ENCODE data around the gene APOOL. TPM values are rescaled to one million over a fixed set of nuclear protein-coding genes. Genes with fewer than 3 reads are reported as not detected.
"Not testable (repeated sequence)": the region's sequence is repeated elsewhere in the genome, so short reads cannot be mapped to it uniquely, and the experiment has no call there.

Gene APOOL
- total RNA-seq, 1 donor from 2014 or later = 15.8 TPM

- Histone ChIP-seq H3K36me3 (ENCODE audit: control insufficient read depth, insufficient read depth, low read length) (no peaks in the 10 kb centered on the region), H3K27me3 (ENCODE audit: control insufficient read depth, insufficient read depth, low read length) (no peaks in the 10 kb centered on the region), H3K4me3 (ENCODE audit: low read depth, low read length) (peak overlapping the region; percentile 59)
- TF ChIP-seq CTCF (IDR thresholded peaks at IDR 0.05; ENCODE audit: insufficient read depth, low read length, poor library complexity, severe bottlenecking) = no peak
- DNase-seq (ENCODE audit: low read depth) = no peak
Measured at GRCh38 chrX:85004255-85004654, 578 bp downstream of the APOOL start.

- Histone ChIP-seq H3K27me3 (ENCODE audit: control insufficient read depth, insufficient read depth, low read length) (no peaks in the 10 kb centered on the region), H3K4me3 (ENCODE audit: low read depth, low read length) (no peak overlapping the region), H3K36me3 (ENCODE audit: control insufficient read depth, insufficient read depth, low read length) (no peaks in the 10 kb centered on the region)
- DNase-seq (ENCODE audit: low read depth) = no peak
- no peak for TF ChIP-seq CTCF (IDR thresholded peaks at IDR 0.05; ENCODE audit: insufficient read depth, low read length, poor library complexity, severe bottlenecking)
Measured at GRCh38 chrX:85012098-85012497, 8.4 kb downstream of the APOOL start.

GRCh38 chrX:85015351-85015750 lies 11.7 kb downstream of the APOOL start:
- not testable (repeated sequence) for H3K36me3 ChIP-seq (ENCODE audit: control insufficient read depth, insufficient read depth, low read length); H3K27me3 ChIP-seq (ENCODE audit: control insufficient read depth, insufficient read depth, low read length); H3K4me3 ChIP-seq (ENCODE audit: low read depth, low read length); DNase-seq (ENCODE audit: low read depth)

GRCh38 chrX:85017721-85018120 lies 14.0 kb downstream of the APOOL start:
- TF ChIP-seq CTCF (IDR thresholded peaks at IDR 0.05; ENCODE audit: insufficient read depth, low read length, poor library complexity, severe bottlenecking) = no peak
- no peaks in the 10 kb centered on the region for H3K36me3 ChIP-seq (ENCODE audit: control insufficient read depth, insufficient read depth, low read length)
- no peak for DNase-seq (ENCODE audit: low read depth)
- H3K4me3 ChIP-seq (ENCODE audit: low read depth, low read length) = no peak overlapping the region
- H3K27me3 ChIP-seq (ENCODE audit: control insufficient read depth, insufficient read depth, low read length) = no peaks in the 10 kb centered on the region

- no peak overlapping the region for H3K4me3 ChIP-seq (ENCODE audit: low read depth, low read length)
Measured at GRCh38 chrX:85018471-85018870, 14.8 kb downstream of the APOOL start.

GRCh38 chrX:85020216-85020615 lies 16.5 kb downstream of the APOOL start:
- Histone ChIP-seq H3K36me3 (ENCODE audit: control insufficient read depth, insufficient read depth, low read length) (no peaks in the 10 kb centered on the region), H3K27me3 (ENCODE audit: control insufficient read depth, insufficient read depth, low read length) (no peaks in the 10 kb centered on the region), H3K4me3 (ENCODE audit: low read depth, low read length) (no peak overlapping the region)
- no peak for DNase-seq (ENCODE audit: low read depth)
- no peak for TF ChIP-seq CTCF (IDR thresholded peaks at IDR 0.05; ENCODE audit: insufficient read depth, low read length, poor library complexity, severe bottlenecking)

More at GRCh38 chrX:85018471-85018870, 14.8 kb downstream of the APOOL start:
- TF ChIP-seq CTCF (IDR thresholded peaks at IDR 0.05; ENCODE audit: insufficient read depth, low read length, poor library complexity, severe bottlenecking) = no peak
- DNase-seq (ENCODE audit: low read depth) = no peak
- H3K27me3 ChIP-seq (ENCODE audit: control insufficient read depth, insufficient read depth, low read length) = no peaks in the 10 kb centered on the region
- no peaks in the 10 kb centered on the region for H3K36me3 ChIP-seq (ENCODE audit: control insufficient read depth, insufficient read depth, low read length)
